OCI-LY3 (cell line): ENCODE measurements around the gene EIF3F.

Experiments
- CTCF ChIP-seq: fragments of 200-600, 300-600 bp; sonication (generic); IDR thresholded peaks from 2 replicates; pipeline ENCODE4 v1.5.1; 2014; ENCODE audit warnings: antibody characterized with exemption, low read length, low read depth
- EZH2phosphoT487 ChIP-seq: fragments of 200-600 bp; shearing (Covaris generic); IDR thresholded peaks from 2 replicates; pipeline ENCODE4 v1.6.1; 2018; ENCODE audit warnings: antibody characterized with exemption, mixed run types, low read depth

DNA sequence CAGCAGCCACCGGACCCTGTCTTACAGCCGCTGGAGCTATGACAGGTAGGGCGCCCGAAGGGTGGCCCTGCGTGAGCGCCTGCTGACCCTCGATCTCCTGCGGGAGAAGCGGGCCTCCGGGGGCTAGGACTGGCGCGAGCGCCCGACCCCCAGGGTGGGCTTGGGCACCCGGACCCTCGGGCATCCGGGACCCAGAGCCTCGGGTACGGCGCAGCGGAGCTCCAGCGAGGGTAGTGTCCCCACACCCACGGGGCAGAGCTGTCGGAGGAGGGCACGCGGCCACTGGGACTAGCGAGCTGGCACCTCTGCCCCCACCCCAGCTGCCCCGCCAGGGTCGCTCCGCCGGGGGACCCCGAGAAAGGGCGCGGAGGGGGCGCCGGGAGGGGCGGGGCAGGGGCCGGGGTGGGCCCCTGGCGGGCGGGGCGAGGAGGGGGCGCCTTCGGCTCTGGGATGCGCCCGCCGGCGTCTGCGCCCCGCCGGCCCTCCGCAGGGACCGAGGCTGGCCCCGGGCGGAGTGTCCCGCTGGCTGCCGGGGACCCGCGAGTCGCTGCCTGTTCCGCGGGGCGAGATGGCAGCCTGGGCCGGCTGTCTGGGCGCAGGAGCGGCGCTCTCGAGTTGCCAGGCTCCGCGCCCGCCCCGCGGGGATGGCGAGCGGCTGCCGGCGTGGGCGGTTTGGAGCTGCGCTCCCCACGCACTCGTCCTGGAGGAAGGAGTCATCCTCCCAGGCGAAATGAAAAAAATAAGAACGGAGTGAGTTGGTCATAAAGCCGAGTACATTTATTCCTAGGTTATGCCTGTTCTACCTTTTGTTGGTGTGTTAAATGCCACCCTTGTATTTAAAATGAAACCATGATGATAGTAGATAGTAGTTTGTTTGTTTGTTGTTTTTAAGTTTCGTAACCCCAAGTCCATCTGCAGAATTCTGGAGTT lies 32.4 kb downstream of the EIF3F start:
- TF ChIP-seq CTCF, result no peak
- no peak for TF ChIP-seq EZH2phosphoT487
